ENCODE data around the gene DNASE1.

Gene DNASE1

GRCh38 chr16:3677994-3678393 lies 23.5 kb downstream of the DNASE1 start:
- TF ChIP-seq EZH2 (IDR thresholded peaks at IDR 0.05; ENCODE audit: borderline replicate concordance, low read length) (no peak), CTCF (IDR thresholded peaks at IDR 0.05; ENCODE audit: low read length) (no peak)
- Histone ChIP-seq H2AFZ (ENCODE audit: low read length) (no peak overlapping the region), H3K4me3 (ENCODE audit: low read depth, low read length, poor library complexity, severe bottlenecking) (no peak overlapping the region), H3K4me1 (ENCODE audit: insufficient read depth, low read length, severe bottlenecking) (no peaks in the 10 kb centered on the region), H3K27ac (ENCODE audit: low read depth, low read length, poor library complexity, severe bottlenecking) (no peak overlapping the region), H3K79me2 (ENCODE audit: insufficient read depth, low read length) (no peaks in the 10 kb centered on the region), H3K9ac (ENCODE audit: low read length) (no peak overlapping the region), H3K9me3 (ENCODE audit: low read length) (no peaks in the 10 kb centered on the region), H4K20me1 (ENCODE audit: insufficient read depth, low read length) (no peaks in the 10 kb centered on the region), H3K27me3 (ENCODE audit: insufficient read depth, low read length) (no peaks in the 10 kb centered on the region), H3F3A (ENCODE audit: insufficient read depth, low read length) (no peaks in the 10 kb centered on the region), H3K9me2 (ENCODE audit: low read depth, low read length) (no peaks in the 10 kb centered on the region), H3K4me2 (ENCODE audit: low read length) (no peak overlapping the region), H3K36me3 (ENCODE audit: insufficient read depth, low read length) (peaks cover 96% of the 10 kb centered on the region)

GRCh38 chr16:3681206-3681605 lies 26.7 kb downstream of the DNASE1 start:
- Histone ChIP-seq H3K79me2 (ENCODE audit: insufficient read depth, low read length) (no peaks in the 10 kb centered on the region), H3K36me3 (ENCODE audit: insufficient read depth, low read length) (peaks cover 97% of the 10 kb centered on the region)
- TF ChIP-seq EZH2 (IDR thresholded peaks at IDR 0.05; ENCODE audit: borderline replicate concordance, low read length): no peak
- no peak for TF ChIP-seq CTCF (IDR thresholded peaks at IDR 0.05; ENCODE audit: low read length)

GRCh38 chr16:3687021-3687420 lies 32.5 kb downstream of the DNASE1 start:
- Histone ChIP-seq H2AFZ (ENCODE audit: low read length) (no peak overlapping the region), H3K9ac (ENCODE audit: low read length) (no peak overlapping the region), H3K79me2 (ENCODE audit: insufficient read depth, low read length) (no peaks in the 10 kb centered on the region), H3K27ac (ENCODE audit: low read depth, low read length, poor library complexity, severe bottlenecking) (no peak overlapping the region), H3K4me1 (ENCODE audit: insufficient read depth, low read length, severe bottlenecking) (peaks cover 19% of the 10 kb centered on the region), H4K20me1 (ENCODE audit: insufficient read depth, low read length) (no peaks in the 10 kb centered on the region), H3F3A (ENCODE audit: insufficient read depth, low read length) (no peaks in the 10 kb centered on the region), H3K27me3 (ENCODE audit: insufficient read depth, low read length) (no peaks in the 10 kb centered on the region), H3K9me3 (ENCODE audit: low read length) (no peaks in the 10 kb centered on the region), H3K36me3 (ENCODE audit: insufficient read depth, low read length) (peaks cover 85% of the 10 kb centered on the region), H3K4me3 (ENCODE audit: low read depth, low read length, poor library complexity, severe bottlenecking) (no peak overlapping the region), H3K9me2 (ENCODE audit: low read depth, low read length) (no peaks in the 10 kb centered on the region), H3K4me2 (ENCODE audit: low read length) (no peak overlapping the region)
- TF ChIP-seq CTCF (IDR thresholded peaks at IDR 0.05; ENCODE audit: low read length) (no peak), EZH2 (IDR thresholded peaks at IDR 0.05; ENCODE audit: borderline replicate concordance, low read length) (no peak)

More at GRCh38 chr16:3681206-3681605, 26.7 kb downstream of the DNASE1 start:
- no peaks in the 10 kb centered on the region for H3F3A ChIP-seq (ENCODE audit: insufficient read depth, low read length)
- no peak overlapping the region for H2AFZ ChIP-seq (ENCODE audit: low read length)
- H3K4me3 ChIP-seq (ENCODE audit: low read depth, low read length, poor library complexity, severe bottlenecking): no peak overlapping the region
- no peaks in the 10 kb centered on the region for H3K9me2 ChIP-seq (ENCODE audit: low read depth, low read length)
- H3K9ac ChIP-seq (ENCODE audit: low read length): no peak overlapping the region
- no peaks in the 10 kb centered on the region for H4K20me1 ChIP-seq (ENCODE audit: insufficient read depth, low read length)
- H3K27me3 ChIP-seq (ENCODE audit: insufficient read depth, low read length): no peaks in the 10 kb centered on the region
- no peaks in the 10 kb centered on the region for H3K9me3 ChIP-seq (ENCODE audit: low read length)
- no peaks in the 10 kb centered on the region for H3K4me1 ChIP-seq (ENCODE audit: insufficient read depth, low read length, severe bottlenecking)
- no peak overlapping the region for H3K4me2 ChIP-seq (ENCODE audit: low read length)
- H3K27ac ChIP-seq (ENCODE audit: low read depth, low read length, poor library complexity, severe bottlenecking): no peak overlapping the region
